ENCODE data around the gene PARD6B. TPM values are rescaled to one million over a fixed set of nuclear protein-coding genes. Genes with fewer than 3 reads are reported as not detected.
"Not testable (repeated sequence)": the region's sequence is repeated elsewhere in the genome, so short reads cannot be mapped to it uniquely, and the experiment has no call there.

PARD6B gene
- total RNA-seq, 5 donors from 2014 or later (not counting 1 experiment from before 2014, with no cell fraction given), result 5.9 to 12.4 (median 9.4) TPM

- not testable (repeated sequence) for H3K4me3 ChIP-seq (ENCODE audit: control insufficient read depth in 1 of 2, extremely low read depth in 1 of 2, low read length in 1 of 2); H3K36me3 Mint-ChIP-seq; H3K27ac ChIP-seq (ENCODE audit: low read length); H3K27me3 Mint-ChIP-seq; H3K36me3 ChIP-seq (ENCODE audit: control insufficient read depth in 2 of 2, extremely low read depth in 1 of 2, insufficient read depth in 1 of 2, low read length in 1 of 2); H3K27me3 ChIP-seq (replicated peaks in 1 of 2; ENCODE audit: control insufficient read depth in 2 of 2, extremely low read depth in 1 of 2, insufficient read depth in 2 of 2, low read length in 1 of 2); H3K9me3 Mint-ChIP-seq; ATAC-seq (replicated peaks in 1 of 4); H3K9me3 ChIP-seq
- POLR2A ChIA-PET, result interaction anchor here in 1 of 2 donors (0.6 kb wide), 2 partner anchors 129 to 167 kb away, joined by 3 to 5 read pairs; no protein-coding TSS in a partner anchor
- H3K4me1 Mint-ChIP-seq, result peaks cover 11 to 23% (median 18%) of the 10 kb centered on the region in 3 donors
- H3K27ac Mint-ChIP-seq, result peak overlapping the region in 1 of 2 donors; percentile 49
- peaks cover 2 to 27% of the 10 kb centered on the region in 2 experiments for H3K4me1 ChIP-seq (ENCODE audit: control insufficient read depth in 1 of 2, extremely low read depth in 1 of 2, insufficient read depth in 2 of 2, low read length in 2 of 2)
- CTCF ChIA-PET, result interaction anchor here (0.5 to 2.2 kb wide), 23 partner anchors 9 to 1291 kb away, joined by 3 to 56 read pairs (median 4); partner anchors contain the start of genes ADNP (in 2 of the 2), DPM1 (in 1 of the 2) and MOCS3 (in 1 of the 2)
- peak in 29 of 35 experiments; percentile 13 to 66 (median 35) for DNase-seq
- peak overlapping the region; percentile 57 to 73 (median 65) for H3K4me3 Mint-ChIP-seq
- no CpG with 5 or more reads among the region's 13 CpGs for WGBS (ENCODE audit: insufficient coverage)
These were observed 62.2 kb downstream of the PARD6B start for GRCh38 chr20:50793575-50794016.

GRCh38 chr20:50794181-50794845 lies 62.9 kb downstream of the PARD6B start:
- Mint-ChIP-seq H3K27me3 (no peaks in the 10 kb centered on the region), H3K36me3 (peaks cover 3% of the 10 kb centered on the region), H3K4me3 (peak overlapping the region; percentile 57 to 77 (median 75)), H3K27ac (peak overlapping the region; percentile 31 to 80), H3K9me3 (no peaks in the 10 kb centered on the region), H3K4me1 (peaks cover 17 to 30% (median 22%) of the 10 kb centered on the region in 3 donors)
- H3K36me3 ChIP-seq (ENCODE audit: control insufficient read depth in 2 of 2, extremely low read depth in 1 of 2, insufficient read depth in 1 of 2, low read length in 1 of 2), result no peaks in the 10 kb centered on the region
- ChIA-PET POLR2A (interaction anchor here in 1 of 2 donors (0.6 to 1.0 kb wide), 6 partner anchors 108 to 328 kb away, joined by 3 to 4 read pairs (median 3); partner anchors contain the start of gene ADNP), CTCF (interaction anchor here (0.5 to 2.2 kb wide), 24 partner anchors 10 to 960 kb away, joined by 3 to 56 read pairs (median 4); partner anchors contain the start of genes ADNP (in 1 of the 2), DPM1 (in 1 of the 2), MOCS3 (in 1 of the 2) and PARD6B (in 1 of the 2))
- H3K27me3 ChIP-seq (replicated peaks in 1 of 2; ENCODE audit: control insufficient read depth in 2 of 2, extremely low read depth in 1 of 2, insufficient read depth in 2 of 2, low read length in 1 of 2), result no peaks in the 10 kb centered on the region
- no peaks in the 10 kb centered on the region for H3K9me3 ChIP-seq
- ATAC-seq (replicated peaks in 1 of 4) (peak; percentile 2 to 31 (median 2)), DNase-seq (peak in 2 of 35 experiments; percentile 3 to 16)
- H3K4me3 ChIP-seq (ENCODE audit: control insufficient read depth in 1 of 2, extremely low read depth in 1 of 2, low read length in 1 of 2), result peak overlapping the region; percentile 40 to 81
- H3K4me1 ChIP-seq (ENCODE audit: control insufficient read depth in 1 of 2, extremely low read depth in 1 of 2, insufficient read depth in 2 of 2, low read length in 2 of 2), result peaks cover 2 to 27% of the 10 kb centered on the region in 2 experiments
- WGBS (ENCODE audit: insufficient coverage), result 10% methylated on average over 18 of the region's 35 CpGs
- H3K27ac ChIP-seq (ENCODE audit: low read length), result peak overlapping the region; percentile 16

- Mint-ChIP-seq H3K4me3 (peak within 1 kb of the TSS; percentile 85 to 90 (median 87)), H3K27ac (peak within 1 kb of the TSS; percentile 85), H3K4me1 (peaks cover 17 to 32% (median 25%) of the 10 kb centered on the region in 3 donors), H3K27me3 (no peaks in the 10 kb centered on the region), H3K9me3 (no peaks in the 10 kb centered on the region), H3K36me3 (peaks cover 6% of the 10 kb centered on the region)
- H3K9me3 ChIP-seq, result no peaks in the 10 kb centered on the region
- POLR2A ChIA-PET, result interaction anchor here in 1 of 2 donors (0.6 to 1.0 kb wide), 5 partner anchors 108 to 136 kb away, joined by 3 to 4 read pairs (median 3); partner anchors contain the start of gene ADNP
- no peaks in the 10 kb centered on the region for H3K36me3 ChIP-seq (ENCODE audit: control insufficient read depth in 2 of 2, extremely low read depth in 1 of 2, insufficient read depth in 1 of 2, low read length in 1 of 2)
- H3K4me1 ChIP-seq (ENCODE audit: control insufficient read depth in 1 of 2, extremely low read depth in 1 of 2, insufficient read depth in 2 of 2, low read length in 2 of 2), result peaks cover 2 to 27% of the 10 kb centered on the region in 2 experiments
- H3K27me3 ChIP-seq (replicated peaks in 1 of 2; ENCODE audit: control insufficient read depth in 2 of 2, extremely low read depth in 1 of 2, insufficient read depth in 2 of 2, low read length in 1 of 2), result no peaks in the 10 kb centered on the region
- CTCF ChIA-PET, result interaction anchor here (0.6 to 2.2 kb wide), 20 partner anchors 20 to 689 kb away, joined by 3 to 56 read pairs (median 5); partner anchors contain the start of genes ADNP (in 1 of the 2), DPM1 (in 1 of the 2) and MOCS3 (in 1 of the 2)
- ATAC-seq (replicated peaks in 1 of 4) (peak; percentile 86 to 91 (median 87)), DNase-seq (peak; percentile 54 to 94 (median 80))
- WGBS (ENCODE audit: insufficient coverage), result under 1% methylated on average over 84 of the region's 92 CpGs
- peak within 1 kb of the TSS; percentile 81 to 94 for H3K4me3 ChIP-seq (ENCODE audit: control insufficient read depth in 1 of 2, extremely low read depth in 1 of 2, low read length in 1 of 2)
- peak within 1 kb of the TSS; percentile 41 for H3K27ac ChIP-seq (ENCODE audit: low read length)
These were observed 63.7 kb downstream of the PARD6B start, which contains the start of gene BCAS4 for GRCh38 chr20:50794846-50795634. Gene BCAS4 (plus strand): TSS chr20:50795061. CDS start chr20:50795084, 23 bp downstream.

GRCh38 chr20:50797142-50797541 lies 65.8 kb downstream of the PARD6B start:
- WGBS (ENCODE audit: insufficient coverage), result 92% methylated on average over 2 of the region's 4 CpGs
- H3K4me1 ChIP-seq (ENCODE audit: control insufficient read depth in 1 of 2, extremely low read depth in 1 of 2, insufficient read depth in 2 of 2, low read length in 2 of 2), result peaks cover 2 to 17% of the 10 kb centered on the region in 2 experiments
- Mint-ChIP-seq H3K27ac (peak overlapping the region in 1 of 2 donors; percentile 0), H3K9me3 (no peaks in the 10 kb centered on the region), H3K27me3 (no peaks in the 10 kb centered on the region), H3K4me3 (peak overlapping the region in 2 of 3 donors; percentile 12 to 41), H3K4me1 (peaks cover 13 to 29% (median 25%) of the 10 kb centered on the region in 3 donors), H3K36me3 (peaks cover 8% of the 10 kb centered on the region)
- ChIA-PET CTCF (no interaction called here), POLR2A (interaction anchor here in 1 of 2 donors (0.6 kb wide), 1 partner anchor 132 kb away, joined by 4 read pairs; no protein-coding TSS in a partner anchor)
- H3K27ac ChIP-seq (ENCODE audit: low read length), result no peak overlapping the region
- no peaks in the 10 kb centered on the region for H3K36me3 ChIP-seq (ENCODE audit: control insufficient read depth in 2 of 2, extremely low read depth in 1 of 2, insufficient read depth in 1 of 2, low read length in 1 of 2)
- no peak for DNase-seq
- H3K27me3 ChIP-seq (replicated peaks in 1 of 2; ENCODE audit: control insufficient read depth in 2 of 2, extremely low read depth in 1 of 2, insufficient read depth in 2 of 2, low read length in 1 of 2), result no peaks in the 10 kb centered on the region
- no peak for ATAC-seq (replicated peaks in 1 of 4)
- no peaks in the 10 kb centered on the region for H3K9me3 ChIP-seq
- no peak overlapping the region for H3K4me3 ChIP-seq (ENCODE audit: control insufficient read depth in 1 of 2, extremely low read depth in 1 of 2, low read length in 1 of 2)

- Histone ChIP-seq H3K27me3 (replicated peaks in 1 of 2; ENCODE audit: control insufficient read depth in 2 of 2, extremely low read depth in 1 of 2, insufficient read depth in 2 of 2, low read length in 1 of 2) (no peaks in the 10 kb centered on the region), H3K9me3 (no peaks in the 10 kb centered on the region), H3K27ac (ENCODE audit: low read length) (no peak overlapping the region), H3K4me3 (ENCODE audit: control insufficient read depth in 1 of 2, extremely low read depth in 1 of 2, low read length in 1 of 2) (no peak overlapping the region), H3K36me3 (ENCODE audit: control insufficient read depth in 2 of 2, extremely low read depth in 1 of 2, insufficient read depth in 1 of 2, low read length in 1 of 2) (no peaks in the 10 kb centered on the region), H3K4me1 (ENCODE audit: control insufficient read depth in 1 of 2, extremely low read depth in 1 of 2, insufficient read depth in 2 of 2, low read length in 2 of 2) (peaks cover 2 to 17% of the 10 kb centered on the region in 2 experiments)
- POLR2A ChIA-PET, result interaction anchor here in 1 of 2 donors (0.6 kb wide), 1 partner anchor 607 kb away, joined by 5 read pairs; no protein-coding TSS in a partner anchor
- Mint-ChIP-seq H3K4me3 (no peak overlapping the region), H3K9me3 (no peaks in the 10 kb centered on the region), H3K36me3 (peaks cover 8% of the 10 kb centered on the region), H3K4me1 (peaks cover 13 to 31% (median 27%) of the 10 kb centered on the region in 3 donors), H3K27ac (no peak overlapping the region), H3K27me3 (no peaks in the 10 kb centered on the region)
- ATAC-seq (replicated peaks in 1 of 4) (no peak), DNase-seq (no peak)
- CTCF ChIA-PET, result no interaction called here
- WGBS (ENCODE audit: insufficient coverage), result 99% methylated on average over 7 of the region's 7 CpGs
These were observed 67.3 kb downstream of the PARD6B start for GRCh38 chr20:50798650-50799049.

All from T-cell (primary cell).